Smooth muscle cell (in vitro differentiated cells): ENCODE data around the gene OR5M8. TPM values are rescaled to one million over a fixed set of nuclear protein-coding genes. Genes with fewer than 3 reads are reported as not detected.

Experiments used
- DNase-seq: peaks from one replicate; lab custom pipeline; 2025; ENCODE audit not compliant: unreplicated experiment; lab: John Stamatoyannopoulos, UW
- H2AFZ ChIP-seq: fragments of 200-600 bp; sonication (generic); 2 replicates; pipeline ENCODE4 v1.6.0; 2016; ENCODE audit warnings: antibody characterized with exemption, low read depth, mild to moderate bottlenecking
- H3F3A ChIP-seq: fragments of 200-600 bp; sonication (generic); 2 replicates; pipeline ENCODE4 v1.6.0; 2017; ENCODE audit warnings: antibody characterized with exemption, low read depth
- H3K27ac ChIP-seq: fragments of 200-600 bp; sonication (generic); 2 replicates; pipeline ENCODE4 v1.5.1; 2016; ENCODE audit warnings: low read depth, mild to moderate bottlenecking
- H3K27me3 ChIP-seq: fragments of 200-600 bp; sonication (generic); 2 replicates; pipeline ENCODE4 v1.6.1; 2016; ENCODE audit warnings: low read depth, mild to moderate bottlenecking
- H3K36me3 ChIP-seq: fragments of 200-600 bp; sonication (generic); 2 replicates; pipeline ENCODE4 v1.5.1; 2016; ENCODE audit warnings: low read depth
- H3K4me1 ChIP-seq: fragments of 200-600 bp; sonication (generic); 2 replicates; pipeline ENCODE4 v1.5.1; 2016; ENCODE audit warnings: low read depth
- H3K4me2 ChIP-seq: fragments of 200-600 bp; sonication (generic); 2 replicates; pipeline ENCODE4 v1.6.0; 2016; ENCODE audit warnings: mild to moderate bottlenecking
- H3K4me3 ChIP-seq: fragments of 200-600 bp; sonication (generic); 2 replicates; pipeline ENCODE4 v1.5.1; 2016; ENCODE audit warnings: mild to moderate bottlenecking
- H3K79me2 ChIP-seq: fragments of 200-600 bp; sonication (generic); 2 replicates; pipeline ENCODE4 v1.6.0; 2016; ENCODE audit warnings: low read depth, mild to moderate bottlenecking
- H3K9ac ChIP-seq: fragments of 200-600 bp; sonication (generic); 2 replicates; pipeline ENCODE4 v1.6.0; 2016; ENCODE audit warnings: low read depth
- H3K9me3 ChIP-seq: fragments of 200-600 bp; sonication (generic); replicated peaks from 2 replicates; pipeline ENCODE4 v1.5.1; 2016; ENCODE audit warnings: low read depth
- H4K20me1 ChIP-seq: fragments of 200-600 bp; sonication (generic); 2 replicates; pipeline ENCODE4 v1.6.0; 2016; ENCODE audit warnings: low read depth
- WGBS: methylation state at CpG from one replicate; pipeline ENCODE4 v1.1.7; 2016; ENCODE audit warnings: low lambda C conversion rate; 5-methylcytosine and 5-hydroxymethylcytosine counted together
- polyA plus RNA-seq: library from polyadenylated mRNA; unstranded; fragments of >200 nt; fragmentation: Nextera tagmentation; extraction: Ambion mirVana; gene quantifications from 2 replicates; pipeline ENCODE4 v1.2.1, GENCODE V29; 2016
- total RNA-seq: library from RNA; depleted of rRNA; stranded (reverse); fragments of >200 nt; gene quantifications from 2 replicates; pipeline ENCODE4 v1.2.3, GENCODE V29; 2014
- TF ChIP-seq, protein P1 (sequence below): fragments of 200-600 bp; sonication (generic); IDR thresholded peaks from 2 replicates; pipeline ENCODE4 v1.5.1; 2017; ENCODE audit warnings: borderline replicate concordance, mild to moderate bottlenecking, antibody characterized with exemption; ENCODE audit not compliant: insufficient read depth, poor library complexity, severe bottlenecking

OR5M8 gene
- total and polyA plus RNA-seq, 2 experiments from 2014 or later = not detected

DNA sequence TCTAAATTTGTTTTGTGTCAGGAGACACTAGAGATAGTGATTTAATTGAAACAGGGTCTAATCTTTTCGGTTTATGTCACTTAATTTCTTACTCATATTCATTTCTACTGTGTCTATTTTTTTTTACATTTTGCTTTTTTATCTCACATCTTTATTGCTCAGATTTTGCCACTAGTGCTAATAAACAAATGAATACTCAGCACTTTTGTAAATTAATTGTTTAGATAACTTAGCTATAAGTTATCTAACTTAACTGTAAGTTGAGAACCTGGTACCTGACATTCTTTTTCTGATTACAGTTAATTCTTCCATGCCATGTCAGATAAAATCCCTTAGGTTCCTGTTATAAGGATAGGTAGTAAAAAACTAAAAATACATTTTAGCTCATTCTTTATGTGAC is 22.1 kb upstream of the OR5M8 start:
- no peak overlapping the region for H2AFZ ChIP-seq
- H3K9ac ChIP-seq = no peak overlapping the region
- no peak overlapping the region for H3K4me2 ChIP-seq
- no peaks in the 10 kb centered on the region for H3K27me3 ChIP-seq
- TF ChIP-seq, protein P1, sequence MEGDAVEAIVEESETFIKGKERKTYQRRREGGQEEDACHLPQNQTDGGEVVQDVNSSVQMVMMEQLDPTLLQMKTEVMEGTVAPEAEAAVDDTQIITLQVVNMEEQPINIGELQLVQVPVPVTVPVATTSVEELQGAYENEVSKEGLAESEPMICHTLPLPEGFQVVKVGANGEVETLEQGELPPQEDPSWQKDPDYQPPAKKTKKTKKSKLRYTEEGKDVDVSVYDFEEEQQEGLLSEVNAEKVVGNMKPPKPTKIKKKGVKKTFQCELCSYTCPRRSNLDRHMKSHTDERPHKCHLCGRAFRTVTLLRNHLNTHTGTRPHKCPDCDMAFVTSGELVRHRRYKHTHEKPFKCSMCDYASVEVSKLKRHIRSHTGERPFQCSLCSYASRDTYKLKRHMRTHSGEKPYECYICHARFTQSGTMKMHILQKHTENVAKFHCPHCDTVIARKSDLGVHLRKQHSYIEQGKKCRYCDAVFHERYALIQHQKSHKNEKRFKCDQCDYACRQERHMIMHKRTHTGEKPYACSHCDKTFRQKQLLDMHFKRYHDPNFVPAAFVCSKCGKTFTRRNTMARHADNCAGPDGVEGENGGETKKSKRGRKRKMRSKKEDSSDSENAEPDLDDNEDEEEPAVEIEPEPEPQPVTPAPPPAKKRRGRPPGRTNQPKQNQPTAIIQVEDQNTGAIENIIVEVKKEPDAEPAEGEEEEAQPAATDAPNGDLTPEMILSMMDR = no peak
- H3F3A ChIP-seq = no peaks in the 10 kb centered on the region
- WGBS = 97% methylated on average over 1 of the region's 1 CpG
- no peak overlapping the region for H3K27ac ChIP-seq
- no peak for DNase-seq
- no peaks in the 10 kb centered on the region for H3K9me3 ChIP-seq
- H3K79me2 ChIP-seq = no peaks in the 10 kb centered on the region
- no peaks in the 10 kb centered on the region for H3K4me1 ChIP-seq
- no peaks in the 10 kb centered on the region for H3K36me3 ChIP-seq
- H3K4me3 ChIP-seq = no peak overlapping the region
- H4K20me1 ChIP-seq = no peaks in the 10 kb centered on the region

DNA sequence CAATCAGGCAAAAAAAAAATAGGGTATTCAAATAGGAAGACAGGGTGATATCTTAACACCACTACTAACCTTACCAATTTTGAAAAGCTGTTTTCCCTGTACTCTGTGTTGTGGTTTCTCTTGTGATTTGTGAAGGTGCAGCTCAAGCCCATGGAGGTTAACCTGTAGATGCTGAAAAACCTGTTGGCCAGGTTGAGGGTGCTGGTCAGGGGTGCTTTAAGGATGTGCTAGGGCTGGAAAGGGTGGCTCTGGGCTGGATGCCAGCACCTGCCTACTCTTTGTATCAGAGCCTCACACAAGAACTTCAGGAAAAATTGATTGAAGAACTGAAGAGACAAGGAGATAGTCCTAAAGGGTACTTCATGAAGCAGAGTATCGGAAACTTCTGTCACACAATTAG is 18.3 kb upstream of the OR5M8 start:
- no peaks in the 10 kb centered on the region for H4K20me1 ChIP-seq
- no peak overlapping the region for H2AFZ ChIP-seq
- H3K9ac ChIP-seq = no peak overlapping the region
- H3K4me1 ChIP-seq = no peaks in the 10 kb centered on the region
- no peaks in the 10 kb centered on the region for H3K9me3 ChIP-seq
- TF ChIP-seq, protein P1 = no peak
- DNase-seq = no peak
- H3F3A ChIP-seq = no peaks in the 10 kb centered on the region
- no peak overlapping the region for H3K4me3 ChIP-seq
- H3K4me2 ChIP-seq = no peak overlapping the region
- no peaks in the 10 kb centered on the region for H3K27me3 ChIP-seq
- no peaks in the 10 kb centered on the region for H3K36me3 ChIP-seq
- H3K27ac ChIP-seq = no peak overlapping the region
- no peaks in the 10 kb centered on the region for H3K79me2 ChIP-seq
- 89% methylated on average over 1 of the region's 1 CpG for WGBS

DNA sequence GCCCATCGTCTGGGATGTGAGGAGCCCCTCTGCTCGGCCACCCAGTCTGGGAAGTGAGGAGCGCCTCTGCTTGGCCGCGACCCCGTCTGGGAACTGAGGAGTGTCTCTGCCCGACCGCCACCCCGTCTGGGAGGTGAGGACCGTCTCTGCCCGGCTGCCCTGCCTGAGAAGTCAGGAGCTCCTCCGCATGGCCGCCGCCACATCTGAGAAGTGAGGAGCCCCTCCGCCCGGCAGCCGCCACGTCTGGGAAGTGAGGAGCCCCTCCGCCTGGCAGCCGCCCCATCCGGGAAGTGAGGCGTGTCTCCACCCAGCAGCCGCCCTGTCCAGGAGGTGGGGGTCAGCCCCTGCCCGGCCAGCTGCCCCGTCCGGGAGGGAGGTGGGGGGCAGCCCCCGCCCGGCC is 5.8 kb upstream of the OR5M8 start:
- Histone ChIP-seq H4K20me1 (no peaks in the 10 kb centered on the region), H3K4me3 (no peak overlapping the region), H3K27ac (no peak overlapping the region), H3F3A (no peaks in the 10 kb centered on the region), H3K9me3 (no peaks in the 10 kb centered on the region), H2AFZ (no peak overlapping the region), H3K27me3 (no peaks in the 10 kb centered on the region), H3K9ac (no peak overlapping the region), H3K4me1 (no peaks in the 10 kb centered on the region), H3K36me3 (no peaks in the 10 kb centered on the region), H3K4me2 (no peak overlapping the region), H3K79me2 (no peaks in the 10 kb centered on the region)
- no peak for DNase-seq
- over 99% methylated on average over 22 of the region's 28 CpGs for WGBS
- TF ChIP-seq, protein P1 = no peak

DNA sequence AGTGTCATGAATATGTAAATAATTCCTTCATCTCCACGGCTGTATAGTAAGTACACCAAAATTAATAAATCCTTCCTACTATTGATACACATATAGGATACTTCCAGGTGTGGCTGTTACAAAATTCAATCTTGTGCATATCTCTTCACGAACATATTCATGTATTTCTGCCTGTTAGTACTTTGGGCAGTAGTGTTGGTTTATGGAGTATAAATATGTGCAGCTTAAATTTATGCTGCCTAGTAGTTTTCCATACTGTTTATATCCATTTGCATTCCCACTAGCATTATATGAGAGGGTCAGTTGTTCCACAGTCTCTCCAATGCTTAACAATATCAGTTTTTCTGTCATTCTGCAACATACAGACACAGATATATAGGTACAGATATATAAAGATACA is 3.9 kb upstream of the OR5M8 start:
- DNase-seq = no peak
- H3K36me3 ChIP-seq = no peaks in the 10 kb centered on the region
- H3K4me1 ChIP-seq = no peaks in the 10 kb centered on the region

More for the DNA sequence above, 3.9 kb upstream of the OR5M8 start:
- H4K20me1 ChIP-seq = no peaks in the 10 kb centered on the region
- WGBS = 79% methylated on average over 2 of the region's 2 CpGs
- H3F3A ChIP-seq = no peaks in the 10 kb centered on the region
- H3K27me3 ChIP-seq = no peaks in the 10 kb centered on the region
- H3K4me3 ChIP-seq = no peak overlapping the region
- H2AFZ ChIP-seq = no peak overlapping the region
- H3K9ac ChIP-seq = no peak overlapping the region
- H3K4me2 ChIP-seq = no peak overlapping the region
- no peaks in the 10 kb centered on the region for H3K79me2 ChIP-seq
- H3K9me3 ChIP-seq = no peaks in the 10 kb centered on the region
- H3K27ac ChIP-seq = no peak overlapping the region
- TF ChIP-seq, protein P1 = no peak
